GM21723 (cell line): Measurements from ENCODE around the gene SIGLEC7.

Source experiments
- ATAC-seq: cut with Tn5 transposase; IDR thresholded peaks from one replicate; pipeline ENCODE4 v1.9.1; 2021; ENCODE audit warnings: mild to moderate bottlenecking, moderate library complexity; ENCODE audit not compliant: unreplicated experiment

SIGLEC7 gene

GRCh38 chr19:51198641-51199040, 56.5 kb downstream of the SIGLEC7 start:
- ATAC-seq = no peak

- ATAC-seq = no peak
Observed at GRCh38 chr19:51200071-51200666, 58.1 kb downstream of the SIGLEC7 start.

GRCh38 chr19:51201712-51202111, 59.6 kb downstream of the SIGLEC7 start:
- no peak for ATAC-seq
